Activated CD8-positive, alpha-beta memory T cell treated with anti-CD3 and anti-CD28 coated beads for 36 hours (primary cell): Measurements from ENCODE around the gene FREM2. TPM values are rescaled to one million over a fixed set of nuclear protein-coding genes. Genes with fewer than 3 reads are reported as not detected.

Experiments
- CTCF ChIA-PET: fragments of 350-600 bp; sonication (Branson Sonifier 250); formaldehyde crosslinking; loops from one replicate; lab custom pipeline; 2021; ENCODE audit warnings: antibody characterized with exemption; lab: Charles Lee
- POLR2A ChIA-PET: fragments of 350-600 bp; sonication (Branson Sonifier 250); formaldehyde crosslinking; loops from one replicate; lab custom pipeline; 2021; ENCODE audit warnings: antibody characterized with exemption; lab: Charles Lee
- total RNA-seq, 2 experiments: library from RNA; stranded (reverse); gene quantifications; one replicate each; pipeline ENCODE4 v1.2.3, GENCODE V29; 2021

The FREM2 gene
- total RNA-seq, 2 experiments from 2014 or later = not detected

GRCh38 chr13:38752686-38753085 lies 65.8 kb downstream of the FREM2 start:
- ChIA-PET POLR2A (no interaction called here), CTCF (no interaction called here)

- CTCF ChIA-PET = no interaction called here
- POLR2A ChIA-PET = no interaction called here
Observed at GRCh38 chr13:38753878-38754277, 67.0 kb downstream of the FREM2 start.

GRCh38 chr13:38755793-38756192 lies 68.9 kb downstream of the FREM2 start:
- CTCF ChIA-PET = no interaction called here
- POLR2A ChIA-PET = no interaction called here

- ChIA-PET POLR2A (no interaction called here), CTCF (no interaction called here)
Observed at GRCh38 chr13:38758277-38758676, 71.4 kb downstream of the FREM2 start.

GRCh38 chr13:38759390-38759789 lies 72.5 kb downstream of the FREM2 start:
- ChIA-PET CTCF (no interaction called here), POLR2A (interaction anchor here (0.6 kb wide), 1 partner anchor 260 kb away, joined by 3 read pairs; no protein-coding TSS in a partner anchor)

GRCh38 chr13:38763446-38764381 lies 76.8 kb downstream of the FREM2 start:
- CTCF ChIA-PET = no interaction called here
- POLR2A ChIA-PET = no interaction called here

GRCh38 chr13:38766799-38767198 lies 79.9 kb downstream of the FREM2 start:
- ChIA-PET POLR2A (no interaction called here), CTCF (no interaction called here)

- POLR2A ChIA-PET = no interaction called here
- CTCF ChIA-PET = no interaction called here
Observed at GRCh38 chr13:38767506-38768265, 80.8 kb downstream of the FREM2 start.

- POLR2A ChIA-PET = no interaction called here
- CTCF ChIA-PET = no interaction called here
Observed at GRCh38 chr13:38769526-38769925, 82.6 kb downstream of the FREM2 start.

GRCh38 chr13:38775085-38775484 lies 88.2 kb downstream of the FREM2 start:
- ChIA-PET POLR2A (no interaction called here), CTCF (no interaction called here)

- ChIA-PET POLR2A (no interaction called here), CTCF (no interaction called here)
Observed at GRCh38 chr13:38777347-38778119, 90.7 kb downstream of the FREM2 start.

GRCh38 chr13:38781539-38781938 lies 94.7 kb downstream of the FREM2 start:
- ChIA-PET CTCF (no interaction called here), POLR2A (no interaction called here)

- POLR2A ChIA-PET = no interaction called here
- CTCF ChIA-PET = no interaction called here
Observed at GRCh38 chr13:38784036-38784880, 97.4 kb downstream of the FREM2 start.

- CTCF ChIA-PET = interaction anchor here (0.6 kb wide), 1 partner anchor 1135 kb away, joined by 6 read pairs; no protein-coding TSS in a partner anchor
- POLR2A ChIA-PET = no interaction called here
Observed at GRCh38 chr13:38785042-38785441, 98.2 kb downstream of the FREM2 start.

GRCh38 chr13:38785490-38785889 lies 98.6 kb downstream of the FREM2 start:
- ChIA-PET CTCF (interaction anchor here (0.6 kb wide), 1 partner anchor 1136 kb away, joined by 6 read pairs; no protein-coding TSS in a partner anchor), POLR2A (no interaction called here)

GRCh38 chr13:38787550-38787949 lies 100.7 kb downstream of the FREM2 start:
- POLR2A ChIA-PET = no interaction called here

GRCh38 chr13:38796890-38797289 lies 110.0 kb downstream of the FREM2 start:
- ChIA-PET POLR2A (no interaction called here), CTCF (no interaction called here)

More at GRCh38 chr13:38787550-38787949, 100.7 kb downstream of the FREM2 start:
- CTCF ChIA-PET = no interaction called here

- ChIA-PET CTCF (no interaction called here), POLR2A (no interaction called here)
Observed at GRCh38 chr13:38803531-38803930, 116.7 kb downstream of the FREM2 start.

GRCh38 chr13:38804061-38804460 lies 117.2 kb downstream of the FREM2 start:
- ChIA-PET POLR2A (no interaction called here), CTCF (no interaction called here)
